ENCODE results near the gene GNG8.
A peak's percentile ranks its signal among the peaks of the same experiment; 100 is the strongest.
"Not testable (repeated sequence)": the region's sequence is repeated elsewhere in the genome, so short reads cannot be mapped to it uniquely, and the experiment has no call there.

Gene GNG8

GRCh38 chr19:46628970-46629369 is 7.0 kb downstream of the GNG8 start:
- not testable (repeated sequence) for H3K9me3 ChIP-seq (ENCODE audit: control insufficient read depth, low read length)

GRCh38 chr19:46626446-46626845 is 9.6 kb downstream of the GNG8 start:
- peaks cover 16% of the 10 kb centered on the region for H3K4me1 ChIP-seq (ENCODE audit: control insufficient read depth, insufficient read depth, low read length)
- H3K9me3 ChIP-seq (ENCODE audit: control insufficient read depth, low read length) = no peaks in the 10 kb centered on the region
- no peak overlapping the region for H3K27ac ChIP-seq (ENCODE audit: insufficient read depth, low read depth, low read length, poor library complexity, severe bottlenecking)
- WGBS, 2 experiments = 90% methylated on average over 14 of the region's 14 CpGs
- H3K4me3 ChIP-seq (ENCODE audit: insufficient read depth, low read depth, low read length) = no peak overlapping the region
- no peaks in the 10 kb centered on the region for H3K27me3 ChIP-seq (ENCODE audit: control insufficient read depth, insufficient read depth, low read length, poor library complexity, severe bottlenecking)
- H3K36me3 ChIP-seq (ENCODE audit: control insufficient read depth, insufficient read depth, low read length) = no peaks in the 10 kb centered on the region

More at GRCh38 chr19:46628970-46629369, 7.0 kb downstream of the GNG8 start:
- H3K36me3 ChIP-seq (ENCODE audit: control insufficient read depth, insufficient read depth, low read length); H3K4me3 ChIP-seq (ENCODE audit: insufficient read depth, low read depth, low read length); H3K27ac ChIP-seq (ENCODE audit: insufficient read depth, low read depth, low read length, poor library complexity, severe bottlenecking): not testable (repeated sequence)
- 92 to 96% methylated on average over 7 of the region's 7 CpGs for WGBS, 2 experiments
- Histone ChIP-seq H3K27me3 (ENCODE audit: control insufficient read depth, insufficient read depth, low read length, poor library complexity, severe bottlenecking) (peaks cover 19% of the 10 kb centered on the region), H3K4me1 (ENCODE audit: control insufficient read depth, insufficient read depth, low read length) (peaks cover 20% of the 10 kb centered on the region)

- H3K27ac ChIP-seq (ENCODE audit: insufficient read depth, low read depth, low read length, poor library complexity, severe bottlenecking) = no peak overlapping the region
- H3K27me3 ChIP-seq (ENCODE audit: control insufficient read depth, insufficient read depth, low read length, poor library complexity, severe bottlenecking) = no peaks in the 10 kb centered on the region
- 93 to 97% methylated on average over 12 of the region's 12 CpGs for WGBS, 2 experiments
- peaks cover 17% of the 10 kb centered on the region for H3K4me1 ChIP-seq (ENCODE audit: control insufficient read depth, insufficient read depth, low read length)
- H3K9me3 ChIP-seq (ENCODE audit: control insufficient read depth, low read length) = no peaks in the 10 kb centered on the region
- no peaks in the 10 kb centered on the region for H3K36me3 ChIP-seq (ENCODE audit: control insufficient read depth, insufficient read depth, low read length)
- H3K4me3 ChIP-seq (ENCODE audit: insufficient read depth, low read depth, low read length) = no peak overlapping the region
These were observed 10.3 kb downstream of the GNG8 start for GRCh38 chr19:46625731-46626130.

DNA sequence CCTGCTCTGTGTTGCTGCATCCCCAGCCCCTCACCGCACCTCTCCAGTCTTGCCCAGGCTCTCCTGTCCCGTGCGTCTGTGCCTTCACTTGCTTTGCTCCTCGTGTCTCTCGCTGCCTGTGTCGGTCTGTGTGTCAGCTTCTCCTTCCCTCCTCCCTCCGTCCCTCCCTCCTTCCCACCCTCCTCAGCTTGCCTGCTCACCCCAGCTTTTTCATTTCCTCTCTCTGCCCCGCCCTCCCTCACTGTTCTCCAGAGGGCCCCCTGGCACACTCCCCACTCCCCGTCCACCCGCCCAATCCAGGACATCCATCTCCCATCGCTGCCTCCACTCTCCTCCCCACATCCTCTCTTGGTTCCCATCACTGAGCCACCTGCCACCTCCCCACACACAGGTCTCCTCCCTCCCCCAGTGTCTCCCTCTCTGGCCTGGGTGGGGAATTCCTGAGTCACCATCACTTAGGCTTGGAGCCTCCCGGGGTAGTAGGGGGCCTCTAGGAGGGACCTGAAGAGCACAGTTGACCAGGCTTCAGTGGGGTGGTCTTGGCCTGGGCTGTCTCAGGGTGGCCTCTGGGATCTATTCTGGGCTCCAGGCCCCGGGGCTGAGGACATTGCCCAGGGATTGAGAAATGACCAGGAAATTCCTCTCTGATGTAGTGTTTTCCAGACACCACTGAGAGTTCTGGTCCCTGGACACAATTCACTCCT is 10.9 kb downstream of the GNG8 start, which contains the start of gene PTGIR:
TSS of gene PTGIR (minus strand) at position 132 of the 704 bp plus-strand sequence. CDS start 864 bp downstream, outside the sequence.
- no peaks in the 10 kb centered on the region for H3K36me3 ChIP-seq (ENCODE audit: control insufficient read depth, insufficient read depth, low read length)
- H3K9me3 ChIP-seq (ENCODE audit: control insufficient read depth, low read length) = no peaks in the 10 kb centered on the region
- peaks cover 18% of the 10 kb centered on the region for H3K4me1 ChIP-seq (ENCODE audit: control insufficient read depth, insufficient read depth, low read length)
- no peak within 1 kb of the TSS for H3K4me3 ChIP-seq (ENCODE audit: insufficient read depth, low read depth, low read length)
- H3K27me3 ChIP-seq (ENCODE audit: control insufficient read depth, insufficient read depth, low read length, poor library complexity, severe bottlenecking) = no peaks in the 10 kb centered on the region
- no peak within 1 kb of the TSS for H3K27ac ChIP-seq (ENCODE audit: insufficient read depth, low read depth, low read length, poor library complexity, severe bottlenecking)
- WGBS, 2 experiments = 69 to 72% methylated on average over 13 of the region's 13 CpGs

DNA sequence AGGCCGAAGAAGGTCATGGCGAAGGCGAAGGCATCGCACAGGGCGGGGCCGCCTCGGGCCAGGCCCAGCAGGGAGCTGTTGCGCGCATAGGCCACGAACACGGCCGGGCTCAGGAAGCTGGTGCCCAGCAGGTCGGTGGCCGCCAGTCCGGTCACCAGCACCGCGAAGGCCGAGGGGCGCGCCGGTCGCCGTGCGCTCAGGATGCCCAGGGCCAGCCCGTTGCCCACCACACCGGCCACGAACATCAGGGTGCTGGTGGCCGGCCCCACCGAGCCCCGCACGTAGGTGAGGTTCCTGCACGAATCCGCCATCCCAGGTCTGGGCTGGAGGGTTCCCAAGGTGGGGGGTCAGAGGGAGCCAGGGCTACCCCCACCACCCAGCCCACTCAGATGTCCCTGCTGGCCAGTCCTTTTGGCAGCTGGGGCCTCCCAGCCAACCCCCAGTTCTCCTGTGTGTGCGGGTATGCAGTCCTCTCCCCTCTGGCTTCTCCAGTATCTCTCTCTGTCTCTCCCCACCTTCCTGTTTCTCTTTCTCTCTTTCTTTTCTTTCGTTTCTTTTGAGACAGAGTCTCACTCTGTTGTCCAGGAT is 12.0 kb downstream of the GNG8 start:
- no peak overlapping the region for H3K27ac ChIP-seq (ENCODE audit: insufficient read depth, low read depth, low read length, poor library complexity, severe bottlenecking)
- H3K36me3 ChIP-seq (ENCODE audit: control insufficient read depth, insufficient read depth, low read length) = no peaks in the 10 kb centered on the region
- no peak overlapping the region for H3K4me3 ChIP-seq (ENCODE audit: insufficient read depth, low read depth, low read length)
- no peaks in the 10 kb centered on the region for H3K9me3 ChIP-seq (ENCODE audit: control insufficient read depth, low read length)
- WGBS, 2 experiments = 94 to 97% methylated on average over 35 of the region's 35 CpGs
- no peaks in the 10 kb centered on the region for H3K27me3 ChIP-seq (ENCODE audit: control insufficient read depth, insufficient read depth, low read length, poor library complexity, severe bottlenecking)
- peaks cover 18% of the 10 kb centered on the region for H3K4me1 ChIP-seq (ENCODE audit: control insufficient read depth, insufficient read depth, low read length)

- Histone ChIP-seq H3K4me3 (ENCODE audit: insufficient read depth, low read depth, low read length) (no peak overlapping the region), H3K9me3 (ENCODE audit: control insufficient read depth, low read length) (no peaks in the 10 kb centered on the region), H3K4me1 (ENCODE audit: control insufficient read depth, insufficient read depth, low read length) (peaks cover 18% of the 10 kb centered on the region), H3K27me3 (ENCODE audit: control insufficient read depth, insufficient read depth, low read length, poor library complexity, severe bottlenecking) (no peaks in the 10 kb centered on the region), H3K36me3 (ENCODE audit: control insufficient read depth, insufficient read depth, low read length) (no peaks in the 10 kb centered on the region), H3K27ac (ENCODE audit: insufficient read depth, low read depth, low read length, poor library complexity, severe bottlenecking) (no peak overlapping the region)
- 90 to 93% methylated on average over 7 of the region's 7 CpGs for WGBS, 2 experiments
These were observed 13.9 kb downstream of the GNG8 start for GRCh38 chr19:46622118-46622446.

GRCh38 chr19:46621191-46622117 is 14.5 kb downstream of the GNG8 start:
- WGBS, 2 experiments = 78% methylated on average over 32 of the region's 32 CpGs
- Histone ChIP-seq H3K36me3 (ENCODE audit: control insufficient read depth, insufficient read depth, low read length) (no peaks in the 10 kb centered on the region), H3K27me3 (ENCODE audit: control insufficient read depth, insufficient read depth, low read length, poor library complexity, severe bottlenecking) (no peaks in the 10 kb centered on the region), H3K27ac (ENCODE audit: insufficient read depth, low read depth, low read length, poor library complexity, severe bottlenecking) (peak overlapping the region; percentile 16), H3K4me3 (ENCODE audit: insufficient read depth, low read depth, low read length) (no peak overlapping the region), H3K9me3 (ENCODE audit: control insufficient read depth, low read length) (no peaks in the 10 kb centered on the region), H3K4me1 (ENCODE audit: control insufficient read depth, insufficient read depth, low read length) (peaks cover 18% of the 10 kb centered on the region)

DNA sequence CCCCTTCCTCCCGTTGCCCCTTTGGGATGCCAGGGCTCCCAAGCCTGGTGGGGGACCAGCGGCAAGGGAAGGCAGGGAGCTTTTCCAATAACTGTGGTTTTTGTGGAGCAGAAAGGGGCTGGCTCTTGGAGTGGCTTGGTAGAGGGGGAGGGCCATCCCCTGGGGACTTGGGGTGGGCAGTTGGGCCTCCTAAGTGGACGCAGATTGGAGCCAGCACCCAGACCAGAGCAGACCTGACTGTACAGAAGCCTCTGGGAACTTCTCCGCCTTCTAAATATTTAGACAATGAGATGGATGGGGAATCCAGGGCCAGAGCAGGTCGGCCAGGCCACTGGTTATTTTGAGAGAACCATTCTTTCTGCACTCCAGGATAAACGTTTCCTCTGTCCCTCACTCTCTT is 15.3 kb downstream of the GNG8 start:
- no peak overlapping the region for H3K27ac ChIP-seq (ENCODE audit: insufficient read depth, low read depth, low read length, poor library complexity, severe bottlenecking)
- 79 to 82% methylated on average over 6 of the region's 6 CpGs for WGBS, 2 experiments

DNA sequence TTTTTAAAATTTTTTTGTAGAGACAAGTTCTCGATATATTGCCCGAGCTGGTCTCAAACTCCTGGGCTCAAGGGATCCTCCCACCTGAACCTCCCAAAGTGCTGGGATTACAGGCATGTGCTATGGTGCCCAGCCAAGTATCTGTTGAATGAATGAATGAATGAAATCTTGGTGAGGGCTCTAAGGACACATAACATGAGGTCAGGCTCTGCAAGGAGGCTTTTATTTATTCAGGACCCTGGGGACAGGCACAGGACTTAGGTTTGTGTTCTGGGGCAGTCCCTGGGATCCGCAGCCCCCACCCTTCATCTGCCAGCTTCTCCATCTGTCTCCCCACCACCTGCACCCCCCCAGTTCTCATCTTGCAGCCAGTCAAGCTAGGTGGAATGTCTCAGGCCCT is 15.7 kb downstream of the GNG8 start:
- Histone ChIP-seq H3K4me1 (ENCODE audit: control insufficient read depth, insufficient read depth, low read length) (peaks cover 17% of the 10 kb centered on the region), H3K27me3 (ENCODE audit: control insufficient read depth, insufficient read depth, low read length, poor library complexity, severe bottlenecking) (no peaks in the 10 kb centered on the region), H3K4me3 (ENCODE audit: insufficient read depth, low read depth, low read length) (no peak overlapping the region), H3K9me3 (ENCODE audit: control insufficient read depth, low read length) (no peaks in the 10 kb centered on the region), H3K27ac (ENCODE audit: insufficient read depth, low read depth, low read length, poor library complexity, severe bottlenecking) (no peak overlapping the region), H3K36me3 (ENCODE audit: control insufficient read depth, insufficient read depth, low read length) (no peaks in the 10 kb centered on the region)
- WGBS, 2 experiments = 94 to 97% methylated on average over 3 of the region's 3 CpGs

More for the DNA sequence above, 15.3 kb downstream of the GNG8 start:
- Histone ChIP-seq H3K4me3 (ENCODE audit: insufficient read depth, low read depth, low read length) (no peak overlapping the region), H3K9me3 (ENCODE audit: control insufficient read depth, low read length) (no peaks in the 10 kb centered on the region), H3K36me3 (ENCODE audit: control insufficient read depth, insufficient read depth, low read length) (no peaks in the 10 kb centered on the region), H3K4me1 (ENCODE audit: control insufficient read depth, insufficient read depth, low read length) (peaks cover 18% of the 10 kb centered on the region), H3K27me3 (ENCODE audit: control insufficient read depth, insufficient read depth, low read length, poor library complexity, severe bottlenecking) (no peaks in the 10 kb centered on the region)

GRCh38 chr19:46618670-46619231 is 17.3 kb downstream of the GNG8 start:
- no peaks in the 10 kb centered on the region for H3K27me3 ChIP-seq (ENCODE audit: control insufficient read depth, insufficient read depth, low read length, poor library complexity, severe bottlenecking)
- no peaks in the 10 kb centered on the region for H3K9me3 ChIP-seq (ENCODE audit: control insufficient read depth, low read length)
- no peak overlapping the region for H3K27ac ChIP-seq (ENCODE audit: insufficient read depth, low read depth, low read length, poor library complexity, severe bottlenecking)
- H3K4me3 ChIP-seq (ENCODE audit: insufficient read depth, low read depth, low read length) = no peak overlapping the region
- H3K4me1 ChIP-seq (ENCODE audit: control insufficient read depth, insufficient read depth, low read length) = peaks cover 13% of the 10 kb centered on the region
- 88 to 92% methylated on average over 9 of the region's 9 CpGs for WGBS, 2 experiments
- H3K36me3 ChIP-seq (ENCODE audit: control insufficient read depth, insufficient read depth, low read length) = no peaks in the 10 kb centered on the region

All from ectodermal cell (in vitro differentiated cells).